ENCODE data around the gene CHID1. TPM values are rescaled to one million over a fixed set of nuclear protein-coding genes. Genes with fewer than 3 reads are reported as not detected.

CHID1 gene
- total and polyA plus RNA-seq, 4 donors = 41.7 to 92.2 (median 48.8) TPM

DNA sequence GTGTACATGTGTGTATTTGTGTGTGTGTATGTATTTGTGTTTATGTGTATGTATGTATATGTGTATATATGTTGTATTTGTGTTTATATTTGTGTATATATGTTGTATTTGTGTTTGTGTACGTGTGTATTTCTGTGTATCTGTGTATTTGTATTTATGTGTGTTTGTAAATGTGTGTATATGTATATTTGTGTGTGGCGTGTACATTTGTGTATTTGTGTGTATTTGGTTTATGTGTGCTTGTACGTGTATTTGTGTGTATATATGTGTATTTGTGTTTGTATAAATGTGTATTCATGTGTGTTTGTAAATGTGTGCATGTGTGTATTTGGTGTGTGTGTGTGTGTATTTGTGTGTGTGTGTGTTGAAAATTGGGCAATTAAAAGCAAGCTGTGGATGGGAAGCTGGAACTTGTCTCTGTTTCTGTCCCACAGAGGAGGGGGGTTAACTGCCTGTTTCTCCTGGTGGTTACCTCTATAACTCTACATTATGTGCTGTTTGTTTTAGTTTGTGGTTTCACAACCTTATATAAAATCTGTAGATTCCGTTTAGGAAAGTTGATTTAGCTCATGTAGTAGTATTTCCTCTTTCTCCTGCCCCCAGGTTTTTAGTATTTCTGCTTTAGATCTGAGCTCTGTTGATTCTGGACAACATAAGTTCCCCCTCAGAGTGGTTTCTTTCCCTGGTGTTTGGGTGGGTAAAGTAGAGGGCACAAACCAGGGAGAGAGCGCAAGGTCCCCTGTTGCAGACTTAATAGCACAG is 44.0 kb upstream of the CHID1 start:
- TF ChIP-seq, protein P1, sequence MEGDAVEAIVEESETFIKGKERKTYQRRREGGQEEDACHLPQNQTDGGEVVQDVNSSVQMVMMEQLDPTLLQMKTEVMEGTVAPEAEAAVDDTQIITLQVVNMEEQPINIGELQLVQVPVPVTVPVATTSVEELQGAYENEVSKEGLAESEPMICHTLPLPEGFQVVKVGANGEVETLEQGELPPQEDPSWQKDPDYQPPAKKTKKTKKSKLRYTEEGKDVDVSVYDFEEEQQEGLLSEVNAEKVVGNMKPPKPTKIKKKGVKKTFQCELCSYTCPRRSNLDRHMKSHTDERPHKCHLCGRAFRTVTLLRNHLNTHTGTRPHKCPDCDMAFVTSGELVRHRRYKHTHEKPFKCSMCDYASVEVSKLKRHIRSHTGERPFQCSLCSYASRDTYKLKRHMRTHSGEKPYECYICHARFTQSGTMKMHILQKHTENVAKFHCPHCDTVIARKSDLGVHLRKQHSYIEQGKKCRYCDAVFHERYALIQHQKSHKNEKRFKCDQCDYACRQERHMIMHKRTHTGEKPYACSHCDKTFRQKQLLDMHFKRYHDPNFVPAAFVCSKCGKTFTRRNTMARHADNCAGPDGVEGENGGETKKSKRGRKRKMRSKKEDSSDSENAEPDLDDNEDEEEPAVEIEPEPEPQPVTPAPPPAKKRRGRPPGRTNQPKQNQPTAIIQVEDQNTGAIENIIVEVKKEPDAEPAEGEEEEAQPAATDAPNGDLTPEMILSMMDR (IDR thresholded peaks at IDR 0.05; ENCODE audit: control extremely low read depth, extremely low read depth) = no peak
- 68 to 73% methylated on average over 5 of the region's 5 CpGs for WGBS, 2 donors
- Histone ChIP-seq H3K4me3 (no peak overlapping the region), H3K36me3 (ENCODE audit: control insufficient read depth in 4 of 4, insufficient read depth in 4 of 4, low read length in 4 of 4) (peaks cover 0 to 10% (median 3%) of the 10 kb centered on the region in 4 donors), H3K9me3 (ENCODE audit: control insufficient read depth in 4 of 4, insufficient read depth in 3 of 4, low read length in 3 of 4) (no peaks in the 10 kb centered on the region), H3K4me1 (ENCODE audit: control insufficient read depth in 5 of 5, insufficient read depth in 5 of 5, low read length in 5 of 5) (peaks cover 0 to 18% (median 3%) of the 10 kb centered on the region in 5 donors), H3K27me3 (ENCODE audit: control insufficient read depth in 3 of 3, insufficient read depth in 3 of 3, low read length in 2 of 3) (no peaks in the 10 kb centered on the region), H3K9ac (ENCODE audit: insufficient read depth in 1 of 2, low read length in 2 of 2) (no peak overlapping the region), H3K27ac (ENCODE audit: low read depth in 1 of 2, low read length in 1 of 2) (no peak overlapping the region)
- ATAC-seq (ENCODE audit: insufficient read depth, low FRiP score) (no peak), DNase-seq (no peak)

DNA sequence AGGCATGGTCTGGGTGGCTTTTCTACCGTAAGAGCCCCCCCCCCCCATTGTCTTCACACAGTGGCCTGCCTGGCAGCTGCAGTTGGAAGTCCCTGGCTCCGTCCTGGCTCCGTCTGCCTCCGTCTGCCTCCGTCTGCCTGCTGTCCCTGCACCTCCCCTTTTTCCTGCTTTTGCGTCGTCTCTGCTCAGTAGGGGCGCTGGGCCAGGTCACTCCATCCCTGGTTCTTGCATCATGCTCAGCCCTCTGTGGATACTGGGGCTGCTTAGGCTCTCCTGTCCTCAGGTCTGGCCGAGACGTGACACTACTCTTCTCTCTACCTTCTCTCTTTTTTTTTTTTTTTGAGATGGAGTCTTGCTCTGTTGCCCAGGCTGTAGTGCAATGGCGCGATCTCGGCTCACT is 42.9 kb upstream of the CHID1 start:
- 61 to 85% methylated on average over 13 of the region's 13 CpGs for WGBS, 2 donors
- Histone ChIP-seq H3K9ac (ENCODE audit: insufficient read depth in 1 of 2, low read length in 2 of 2) (no peak overlapping the region), H3K9me3 (ENCODE audit: control insufficient read depth in 4 of 4, insufficient read depth in 3 of 4, low read length in 3 of 4) (no peaks in the 10 kb centered on the region), H3K4me3 (no peak overlapping the region), H3K27ac (ENCODE audit: low read depth in 1 of 2, low read length in 1 of 2) (peak overlapping the region in 1 of 2 donors; percentile 26), H3K27me3 (ENCODE audit: control insufficient read depth in 3 of 3, insufficient read depth in 3 of 3, low read length in 2 of 3) (no peaks in the 10 kb centered on the region), H3K36me3 (ENCODE audit: control insufficient read depth in 4 of 4, insufficient read depth in 4 of 4, low read length in 4 of 4) (peaks cover 0 to 5% (median 1%) of the 10 kb centered on the region in 4 donors), H3K4me1 (ENCODE audit: control insufficient read depth in 5 of 5, insufficient read depth in 5 of 5, low read length in 5 of 5) (peaks cover 0 to 17% (median 3%) of the 10 kb centered on the region in 5 donors)
- DNase-seq (no peak), ATAC-seq (ENCODE audit: insufficient read depth, low FRiP score) (no peak)
- TF ChIP-seq, protein P1 (IDR thresholded peaks at IDR 0.05; ENCODE audit: control extremely low read depth, extremely low read depth) = no peak

DNA sequence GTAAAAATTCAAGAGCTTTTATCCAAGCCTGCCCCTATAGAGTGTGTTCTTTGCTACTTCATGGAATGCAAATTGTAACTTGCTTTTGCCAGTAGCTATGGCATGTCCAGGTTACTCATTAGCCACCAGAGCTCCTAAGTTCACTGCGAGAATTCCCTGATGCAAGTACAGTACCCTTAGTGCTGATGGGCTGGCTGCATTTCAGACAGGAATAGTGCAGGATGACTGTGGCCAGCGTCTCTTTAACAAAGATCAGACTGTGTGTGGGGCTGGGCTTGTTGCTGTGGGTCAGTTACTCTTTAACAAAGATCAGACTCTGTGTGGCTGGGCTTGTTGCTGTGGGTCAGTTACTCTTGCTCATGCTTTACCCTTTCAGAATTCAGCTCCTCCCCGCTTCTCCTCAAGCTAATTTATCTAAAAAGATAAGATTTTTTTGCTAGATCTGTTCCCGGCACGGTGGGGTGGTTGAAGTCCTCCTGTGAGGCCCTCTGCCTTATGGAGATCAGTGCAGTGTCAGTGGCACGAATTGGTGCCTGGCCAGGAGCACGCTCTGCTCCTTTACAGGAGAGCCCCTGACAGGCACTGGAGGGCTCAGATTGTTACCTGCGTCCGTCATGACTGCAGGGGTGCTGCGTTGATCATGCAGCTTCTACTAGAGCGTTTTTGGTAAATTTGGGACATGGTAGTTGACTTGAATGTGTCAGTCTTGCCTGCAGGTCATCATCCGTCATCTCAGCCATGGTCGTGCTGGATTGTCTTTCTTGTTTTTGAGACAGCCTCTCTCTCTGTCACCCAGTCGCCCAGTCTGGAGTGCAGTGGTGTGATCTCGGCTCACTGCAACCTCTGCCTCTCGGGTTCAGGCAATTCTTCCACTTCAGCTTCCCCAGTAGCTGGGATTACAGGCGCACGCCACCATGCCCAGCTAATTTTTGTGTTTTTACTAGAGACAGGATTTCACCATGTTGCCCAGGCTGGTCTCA is 42.1 kb upstream of the CHID1 start:
- peak; percentile 81 for ATAC-seq (ENCODE audit: insufficient read depth, low FRiP score)
- peak; percentile 62 to 85 (median 63) for DNase-seq
- no peaks in the 10 kb centered on the region for H3K27me3 ChIP-seq (ENCODE audit: control insufficient read depth in 3 of 3, insufficient read depth in 3 of 3, low read length in 2 of 3)
- H3K9me3 ChIP-seq (ENCODE audit: control insufficient read depth in 4 of 4, insufficient read depth in 3 of 4, low read length in 3 of 4) = no peaks in the 10 kb centered on the region
- WGBS, 2 donors = 70 to 89% methylated on average over 18 of the region's 18 CpGs
- peaks cover 0 to 17% (median 3%) of the 10 kb centered on the region in 5 donors for H3K4me1 ChIP-seq (ENCODE audit: control insufficient read depth in 5 of 5, insufficient read depth in 5 of 5, low read length in 5 of 5)
- peak overlapping the region in 1 of 2 donors; percentile 71 for H3K27ac ChIP-seq (ENCODE audit: low read depth in 1 of 2, low read length in 1 of 2)
- TF ChIP-seq, protein P1 (IDR thresholded peaks at IDR 0.05; ENCODE audit: control extremely low read depth, extremely low read depth) = no peak
- H3K36me3 ChIP-seq (ENCODE audit: control insufficient read depth in 4 of 4, insufficient read depth in 4 of 4, low read length in 4 of 4) = peaks cover 0 to 2% (median under 1%) of the 10 kb centered on the region in 4 donors
- H3K9ac ChIP-seq (ENCODE audit: insufficient read depth in 1 of 2, low read length in 2 of 2) = no peak overlapping the region
- H3K4me3 ChIP-seq = no peak overlapping the region
